GM12801 (cell line): ENCODE measurements around the gene NR2F1.

ENCODE experiments used
- CTCF ChIP-seq: IDR thresholded peaks from one replicate; pipeline ENCODE4 v1.5.1; 2011; ENCODE audit warnings: control low read depth; ENCODE audit not compliant: insufficient read length; ENCODE audit errors: extremely low read depth

The NR2F1 gene

GRCh38 chr5:93586736-93587596, 3.9 kb downstream of the NR2F1 start:
- TF ChIP-seq CTCF, result no peak

- TF ChIP-seq CTCF, result no peak
These were observed 4.8 kb downstream of the NR2F1 start for GRCh38 chr5:93587597-93588351.

GRCh38 chr5:93588352-93589151, 5.5 kb downstream of the NR2F1 start:
- TF ChIP-seq CTCF, result no peak

GRCh38 chr5:93589152-93589828, 6.3 kb downstream of the NR2F1 start:
- no peak for TF ChIP-seq CTCF

GRCh38 chr5:93589829-93590215, 6.8 kb downstream of the NR2F1 start:
- no peak for TF ChIP-seq CTCF

GRCh38 chr5:93590493-93590892, 7.5 kb downstream of the NR2F1 start:
- no peak for TF ChIP-seq CTCF
